ENCODE data around the gene SRRM4.

GRCh38 chr12:119207063-119207560 lies 225.8 kb downstream of the SRRM4 start:
- TF ChIP-seq REST (IDR thresholded peaks at IDR 0.05; ENCODE audit: unreplicated experiment) (no peak), EZH2 (IDR thresholded peaks at IDR 0.05; ENCODE audit: low read depth, unreplicated experiment) (no peak), STAT1 (IDR thresholded peaks at IDR 0.05; ENCODE audit: unreplicated experiment) (no peak), CTCF (conservative IDR thresholded peaks at IDR 0.05; ENCODE audit: low read depth in 2 of 2) (no peak), POLR2AphosphoS5 (IDR thresholded peaks at IDR 0.05; ENCODE audit: low read depth) (no peak), EZH2phosphoT487 (IDR thresholded peaks at IDR 0.05; ENCODE audit: unreplicated experiment) (no peak), CREB1 (CRISPR knock-in tag; IDR thresholded peaks at IDR 0.05; ENCODE audit: low read depth) (no peak)
